Activated CD4-positive, CD25-positive, alpha-beta regulatory T cell treated with anti-CD3 and anti-CD28 coated beads, Interleukin-2, amount 50 U/mL, for 72 hours (primary cell): Measurements from ENCODE around the gene GALNT14.
"Not testable (repeated sequence)": the region's sequence is repeated elsewhere in the genome, so short reads cannot be mapped to it uniquely, and the experiment has no call there.

ENCODE experiments used
- DNase-seq: peaks from one replicate; pipeline ENCODE4 v3.0.0; 2021

The GALNT14 gene

DNA sequence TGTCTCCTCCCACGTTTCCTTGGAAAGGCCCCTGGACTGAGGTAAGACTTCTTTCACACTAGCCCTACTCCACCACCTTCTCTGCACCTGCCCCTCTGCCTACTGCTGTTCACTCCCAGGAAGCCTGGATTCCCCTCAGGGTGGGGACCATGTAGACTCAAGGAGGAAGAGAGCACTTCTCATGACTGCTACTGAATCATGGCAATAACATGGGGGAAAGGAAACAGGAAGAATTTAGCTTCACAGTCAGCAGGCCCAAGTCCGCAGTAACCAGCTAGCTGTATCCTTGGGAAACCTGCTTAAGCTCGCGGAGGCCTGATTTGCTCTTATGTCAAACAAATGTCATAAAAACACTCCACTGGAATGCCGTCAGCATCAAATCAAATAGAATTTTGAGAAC lies 204.7 kb downstream of the GALNT14 start:
- no peak for DNase-seq

DNA sequence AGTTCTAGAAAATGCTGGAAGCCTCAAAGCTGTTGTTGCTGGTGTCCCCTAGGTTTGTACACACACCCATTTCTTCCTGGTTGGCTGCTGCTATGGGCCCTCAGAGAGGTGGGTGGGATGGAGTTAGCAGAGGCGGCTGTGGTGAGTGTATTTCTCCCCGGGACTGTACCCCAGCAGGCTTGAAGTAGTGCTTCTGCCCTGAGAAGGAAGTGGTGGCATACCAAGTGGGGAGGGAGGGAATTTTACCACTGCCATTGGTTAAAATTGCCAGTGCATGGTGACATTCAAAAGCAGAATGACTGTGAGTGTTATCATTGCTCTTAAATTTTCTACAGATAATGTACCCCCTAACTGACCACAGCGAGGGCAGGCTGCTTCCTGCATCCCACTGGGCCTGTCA lies 205.4 kb downstream of the GALNT14 start:
- DNase-seq, result no peak

DNA sequence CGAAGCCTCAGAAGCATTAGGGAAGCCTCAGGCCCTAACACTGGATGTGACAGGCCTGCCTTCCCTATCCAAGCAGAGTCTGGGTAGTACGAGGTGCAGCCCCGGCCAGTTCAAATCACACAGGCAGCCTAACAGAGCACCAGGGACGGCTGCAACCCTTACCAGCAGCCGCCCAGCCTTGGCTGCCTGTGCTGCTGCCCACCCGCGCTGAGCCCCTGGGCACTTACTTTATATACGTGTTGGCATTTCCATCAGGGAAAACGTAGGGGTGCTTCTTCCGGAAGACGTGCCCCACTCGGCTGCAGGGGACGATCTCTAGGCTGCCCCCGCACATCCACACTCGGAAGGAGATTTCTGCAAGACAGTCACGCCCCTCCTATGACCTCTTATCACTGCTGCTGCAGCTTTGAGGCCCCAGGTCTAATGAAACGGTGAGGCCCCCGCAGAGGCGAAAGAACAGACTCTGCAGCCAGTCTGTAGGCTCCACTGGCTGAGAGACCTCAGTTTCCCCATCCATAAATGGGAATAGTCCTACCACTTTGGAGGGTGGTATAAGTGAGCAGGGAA lies 206.3 kb downstream of the GALNT14 start:
- no peak for DNase-seq

DNA sequence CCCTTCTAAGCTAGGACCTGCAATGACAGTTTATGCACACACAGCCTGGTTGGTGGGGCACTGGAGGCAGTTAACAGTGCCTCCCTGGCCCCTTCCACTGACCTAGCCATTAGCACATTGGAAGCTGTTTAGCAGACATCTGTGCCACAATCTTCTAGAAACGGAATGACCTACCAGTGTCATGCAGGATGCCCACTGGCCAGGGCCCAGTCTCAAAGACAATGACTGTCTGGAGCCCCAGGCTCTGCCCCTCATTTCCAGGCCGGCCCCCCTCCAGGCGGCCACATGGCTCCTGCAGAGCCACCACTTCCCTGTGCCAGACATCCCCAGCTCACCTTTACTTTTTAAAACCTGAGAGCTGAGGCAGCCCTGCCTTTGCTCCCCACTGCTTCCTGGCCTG lies 207.5 kb downstream of the GALNT14 start:
- DNase-seq, result no peak

DNA sequence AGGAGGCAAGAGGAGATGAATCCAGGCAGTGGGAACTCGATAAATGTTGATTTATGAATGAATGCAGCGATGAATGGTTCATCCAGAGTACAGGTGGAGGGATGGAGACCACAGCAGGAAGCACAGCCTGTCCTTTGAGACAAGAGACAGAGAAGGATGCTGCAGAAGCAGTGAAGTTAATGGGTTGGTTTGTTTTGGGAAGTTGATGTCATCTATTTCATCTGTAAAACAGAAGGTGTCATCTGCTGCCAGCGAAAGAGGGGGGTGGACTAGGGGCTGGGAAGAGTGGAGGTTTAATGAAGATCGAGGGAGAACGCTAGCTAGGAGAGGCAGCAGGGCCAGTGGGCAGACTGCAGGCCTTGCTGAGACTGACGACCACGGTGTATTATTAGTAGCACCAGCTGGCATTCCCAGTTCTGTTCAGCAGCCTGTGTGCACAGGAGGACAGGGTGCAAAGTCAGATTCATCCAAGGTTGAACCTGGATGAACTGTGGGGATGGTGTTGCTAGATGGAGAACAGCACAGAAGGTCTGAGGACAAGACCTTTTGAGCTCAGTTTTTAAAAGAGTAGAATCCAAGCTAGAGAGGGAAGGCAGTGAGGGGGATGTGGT lies 210.7 kb downstream of the GALNT14 start:
- DNase-seq, result no peak

DNA sequence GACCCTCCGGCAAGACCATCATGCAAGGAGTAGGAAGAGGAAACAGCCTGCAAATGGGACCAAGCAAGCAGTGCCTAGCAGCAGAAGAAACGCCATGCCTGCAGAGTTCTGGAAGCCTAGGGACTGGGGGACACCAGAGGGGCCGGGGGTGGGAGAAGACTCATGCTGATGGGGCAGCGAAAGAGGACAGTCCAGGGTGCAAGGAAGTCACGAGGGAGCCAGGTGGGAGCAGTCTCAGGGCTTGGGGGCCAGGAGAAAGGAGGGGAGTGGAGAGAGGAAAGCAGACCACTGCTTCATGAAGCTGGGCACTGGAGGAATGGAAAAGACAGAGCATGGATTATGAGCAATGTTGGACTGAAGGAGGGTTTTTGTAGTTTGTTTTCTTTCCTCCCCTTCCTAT lies 211.6 kb downstream of the GALNT14 start:
- DNase-seq, result no peak

DNA sequence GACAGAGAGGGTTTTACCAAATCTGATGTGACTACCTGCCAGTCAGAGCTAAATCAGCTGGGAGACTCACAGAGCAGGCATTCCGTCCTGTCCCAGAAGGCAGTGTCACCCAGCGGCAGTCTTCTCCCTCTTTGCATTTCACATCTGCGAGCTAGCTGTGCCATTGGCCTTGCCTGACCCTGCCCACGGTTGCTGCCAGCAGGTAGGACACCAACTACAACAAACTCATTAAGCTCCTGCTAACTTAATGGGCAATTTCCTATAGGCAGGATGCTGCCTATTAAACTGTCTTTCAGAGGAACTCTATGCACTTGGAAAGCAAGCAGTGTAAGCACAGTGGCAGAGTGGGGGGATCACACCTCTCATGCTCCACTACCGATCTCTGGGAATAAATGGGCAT lies 214.6 kb downstream of the GALNT14 start:
- no peak for DNase-seq

DNA sequence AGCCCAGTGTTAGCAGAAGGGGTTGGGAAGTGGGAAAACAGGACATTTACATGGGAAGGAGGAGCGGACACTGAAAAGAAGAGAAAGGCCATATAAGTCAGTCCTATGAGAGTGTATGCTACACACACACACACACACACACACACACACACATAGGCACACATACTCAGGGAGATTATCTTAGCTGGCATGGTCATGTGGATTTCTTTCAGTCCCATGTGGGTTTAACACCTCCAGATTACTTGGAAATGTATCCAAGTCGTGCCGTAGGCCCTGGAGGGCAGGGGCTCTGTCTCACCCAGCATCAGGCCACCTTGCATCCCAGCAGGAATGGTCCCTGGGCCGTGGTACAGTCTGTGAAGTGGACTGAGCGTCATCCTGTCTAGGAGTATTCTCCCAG lies 217.7 kb downstream of the GALNT14 start:
- no peak for DNase-seq

DNA sequence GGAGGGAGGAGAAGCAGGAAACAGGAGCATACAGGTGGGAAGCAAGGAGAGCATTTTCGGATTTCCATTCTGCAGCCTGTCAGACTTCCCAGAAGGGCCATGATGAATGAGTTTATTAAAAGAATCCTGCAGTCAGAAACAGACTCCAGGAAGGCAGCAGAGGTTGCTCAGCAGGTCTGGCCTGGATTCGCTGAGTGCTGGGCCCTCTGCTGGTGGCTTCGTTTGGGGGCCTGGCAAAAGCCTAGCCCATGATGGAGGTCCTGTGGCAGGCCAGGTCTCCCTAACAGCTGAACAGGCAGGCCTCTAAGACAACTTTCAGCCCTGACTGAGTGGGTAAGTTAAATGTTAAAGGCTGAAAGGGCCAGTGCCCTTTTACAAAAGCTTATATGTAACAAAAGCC lies 222.8 kb downstream of the GALNT14 start:
- DNase-seq, result no peak

DNA sequence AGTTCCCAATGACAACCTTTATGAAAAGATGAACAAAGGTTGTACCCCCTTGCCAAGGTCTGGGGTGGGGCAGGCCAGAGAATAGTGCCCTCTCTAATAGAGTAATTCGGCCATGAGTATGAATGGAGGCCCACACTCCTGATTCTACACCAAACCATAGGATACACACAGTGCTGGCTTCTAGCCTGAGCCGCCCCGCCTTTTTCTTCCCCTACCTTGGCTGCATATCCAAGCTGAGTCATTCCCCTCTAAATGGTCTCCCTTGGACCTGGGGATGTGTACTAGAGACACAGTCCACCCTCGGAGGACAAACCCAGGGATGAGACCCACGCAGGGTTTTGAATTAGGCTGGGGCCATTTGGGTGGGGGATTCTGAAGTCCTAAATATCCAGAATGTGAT lies 223.8 kb downstream of the GALNT14 start:
- DNase-seq, result no peak

DNA sequence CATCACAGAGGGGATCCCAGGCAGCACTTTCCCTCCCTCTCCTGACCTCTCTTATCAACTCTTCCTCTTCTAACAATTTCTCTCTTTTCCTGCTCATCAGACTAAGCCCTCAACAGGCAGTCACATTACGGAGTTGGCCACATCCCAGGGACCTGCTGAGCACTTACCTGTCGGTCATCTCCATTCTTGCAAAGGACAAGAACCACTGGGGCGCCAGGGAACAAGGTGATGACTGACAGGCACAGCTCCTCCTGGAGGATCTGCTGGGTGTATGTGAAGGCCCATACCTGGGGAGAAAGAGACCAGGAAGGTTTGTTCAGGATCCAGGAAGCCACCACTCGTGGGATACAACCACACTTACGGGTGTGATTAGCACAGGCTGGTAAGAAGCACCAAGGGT lies 226.2 kb downstream of the GALNT14 start:
- no peak for DNase-seq

DNA sequence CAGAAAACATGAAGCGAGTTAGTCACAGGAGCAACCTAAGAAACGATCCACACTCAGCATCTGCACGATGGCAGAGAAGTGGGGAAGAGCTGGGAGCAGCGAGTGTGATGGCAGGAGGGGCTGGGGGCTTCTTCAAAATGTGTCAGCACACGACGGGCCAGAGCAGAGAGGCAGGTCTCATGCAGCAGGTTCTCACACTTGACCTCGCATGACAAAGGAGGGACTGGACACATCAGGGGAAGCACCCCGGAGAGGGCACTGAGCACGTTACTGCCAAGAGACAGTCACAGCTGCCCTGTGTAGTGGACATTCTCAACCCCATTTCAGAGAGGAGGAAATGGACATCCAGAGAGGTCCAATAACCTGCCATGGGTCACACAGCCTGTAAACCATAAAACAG lies 226.9 kb downstream of the GALNT14 start:
- DNase-seq, result no peak

DNA sequence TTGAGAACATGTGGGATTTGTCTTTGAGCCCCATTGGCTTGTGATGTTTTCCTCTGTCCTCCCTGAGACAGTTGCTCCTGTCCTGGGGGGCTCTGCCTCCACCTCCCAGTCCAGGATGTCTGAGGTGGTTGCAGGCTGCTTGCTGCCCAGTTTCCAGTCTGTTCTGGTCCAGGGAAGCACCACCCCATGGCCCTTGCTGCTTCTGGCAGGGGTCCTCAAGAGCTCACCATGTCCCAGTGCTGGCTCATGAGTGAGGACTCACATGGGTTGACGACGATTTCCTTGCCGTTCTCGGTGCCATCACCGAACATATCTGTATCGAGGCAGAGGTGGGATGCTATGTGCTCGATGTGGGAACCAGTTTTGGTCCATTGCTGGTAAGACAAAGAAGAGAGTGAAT lies 227.6 kb downstream of the GALNT14 start:
- no peak for DNase-seq

DNA sequence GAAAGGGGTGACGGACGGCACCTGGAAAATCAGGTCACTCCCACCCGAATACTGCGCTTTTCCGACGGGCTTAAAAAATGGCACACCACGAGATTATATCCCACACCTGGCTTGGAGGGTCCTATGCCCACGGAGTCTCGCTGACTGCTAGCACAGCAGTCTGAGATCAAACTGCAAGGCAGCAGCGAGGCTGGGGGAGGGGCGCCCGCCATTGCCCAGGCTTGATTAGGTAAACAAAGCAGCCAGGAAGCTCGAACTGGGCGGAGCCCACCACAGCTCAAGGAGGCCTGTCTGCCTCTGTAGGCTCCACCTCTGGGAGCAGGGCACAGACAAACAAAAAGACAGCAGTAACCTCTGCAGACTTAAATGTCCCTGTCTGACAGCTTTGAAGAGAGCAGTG lies 233.8 kb downstream of the GALNT14 start:
- not testable (repeated sequence) for DNase-seq

DNA sequence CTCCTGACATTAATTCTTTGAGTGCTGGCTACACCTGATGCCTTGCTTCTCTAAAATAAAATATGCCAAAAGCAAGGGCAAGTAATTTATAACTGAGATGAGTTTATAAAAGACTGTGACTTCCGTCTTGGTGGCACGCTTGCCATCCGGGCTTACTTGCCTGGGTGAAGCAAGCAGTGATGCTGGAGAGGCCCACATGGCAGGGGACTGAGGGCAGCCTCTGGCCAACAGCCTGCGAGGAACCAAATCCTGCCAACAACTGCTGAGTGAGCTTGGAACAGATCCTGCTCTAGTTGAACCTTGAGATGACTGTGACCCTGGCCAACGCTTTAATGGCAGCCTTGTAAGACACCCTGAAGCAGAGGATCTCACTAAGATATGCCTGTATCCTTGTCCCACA lies 234.9 kb downstream of the GALNT14 start:
- DNase-seq, result no peak

DNA sequence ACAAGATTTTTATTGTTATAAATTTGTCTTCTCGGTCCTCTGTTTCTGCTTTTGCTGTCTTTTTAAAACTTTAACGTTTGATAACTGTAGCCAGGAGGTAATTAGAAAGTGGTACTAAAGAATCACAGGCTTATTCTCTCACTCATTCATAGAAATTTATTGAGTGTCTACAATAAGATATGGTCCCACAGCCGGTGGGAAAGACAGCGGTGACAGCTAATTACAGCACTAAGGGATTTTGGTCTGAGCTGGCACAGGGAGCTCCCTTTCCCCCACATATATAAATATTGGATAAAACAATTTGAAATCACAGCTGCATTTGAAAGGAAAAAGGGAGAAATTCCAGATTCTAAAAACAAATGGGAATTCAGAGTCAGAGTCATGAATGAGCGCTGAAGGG lies 237.9 kb downstream of the GALNT14 start:
- no peak for DNase-seq

DNA sequence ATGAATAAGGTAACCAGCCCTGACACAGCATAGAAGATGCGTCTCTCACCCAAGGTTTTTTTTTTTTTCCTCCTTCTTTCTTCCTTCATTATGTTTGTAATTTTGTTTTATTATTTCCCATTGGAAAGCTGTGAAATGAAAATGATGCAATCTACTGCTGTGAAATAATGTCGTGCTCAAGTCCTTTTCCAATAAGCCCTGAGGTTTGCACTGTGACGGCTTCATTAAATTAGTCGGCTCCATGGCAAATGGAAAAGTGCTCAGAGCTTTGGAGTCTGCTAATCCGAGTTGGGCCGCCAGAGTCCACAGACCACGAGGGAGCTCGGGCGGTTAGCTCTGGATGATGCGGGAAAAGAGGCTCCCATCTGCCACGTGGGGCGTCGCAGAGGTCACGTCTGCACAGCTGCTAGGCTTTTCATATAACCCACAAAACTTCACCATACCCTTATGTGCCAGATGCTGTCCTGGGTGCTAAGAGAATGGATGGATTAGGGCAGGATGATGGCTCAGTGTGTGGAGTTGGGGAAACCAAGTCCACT lies 238.7 kb downstream of the GALNT14 start:
- DNase-seq, result no peak

DNA sequence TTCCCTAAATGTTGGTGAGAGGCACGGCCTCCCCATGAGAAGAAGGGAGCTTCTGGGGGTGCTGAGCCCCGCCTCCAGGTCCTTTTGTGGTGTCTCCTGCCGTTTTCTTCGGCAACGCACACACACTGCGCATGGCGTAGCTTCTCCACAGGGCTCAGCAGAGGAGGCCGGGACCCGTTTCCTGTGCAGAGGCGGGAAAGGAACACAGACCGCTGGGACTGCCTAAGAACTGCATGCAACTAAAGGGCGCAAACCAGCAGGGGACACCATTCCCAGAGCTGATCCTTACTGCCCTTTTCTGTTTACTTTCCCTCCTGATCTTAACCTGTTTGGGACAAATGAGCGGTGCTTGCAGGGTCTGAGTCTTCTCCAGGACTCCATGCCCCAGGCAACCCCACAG lies 240.7 kb downstream of the GALNT14 start:
- no peak for DNase-seq

DNA sequence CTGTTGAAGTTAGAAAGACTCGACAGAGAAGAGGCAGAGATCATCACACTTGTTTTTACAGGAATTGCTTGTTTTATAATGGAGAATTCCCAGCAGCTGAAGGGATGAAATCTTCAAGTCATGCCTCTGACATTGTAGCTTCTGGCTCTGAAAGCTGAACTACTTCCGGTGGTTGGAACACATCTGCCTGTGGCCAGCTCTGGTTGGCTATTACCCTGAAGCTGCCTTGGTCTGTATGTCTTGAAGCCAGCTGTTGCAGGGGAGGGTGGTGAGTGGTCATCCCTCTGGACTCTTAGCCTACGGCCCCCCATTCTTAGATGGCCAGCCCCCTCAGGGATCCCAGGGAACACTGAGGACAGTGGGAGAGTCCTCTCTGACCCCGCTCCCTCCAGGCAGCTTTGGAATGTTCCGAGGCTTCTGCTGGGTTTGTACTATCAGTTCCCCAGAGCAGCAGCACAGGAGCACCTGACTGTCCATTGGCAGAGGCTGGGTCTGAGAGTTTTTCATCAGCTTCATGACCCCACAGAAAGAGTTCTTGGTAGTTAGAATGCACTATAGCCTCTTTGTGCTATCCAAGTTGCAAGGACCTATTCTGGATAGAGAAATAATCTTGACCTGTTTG lies 243.6 kb downstream of the GALNT14 start:
- DNase-seq, result no peak

DNA sequence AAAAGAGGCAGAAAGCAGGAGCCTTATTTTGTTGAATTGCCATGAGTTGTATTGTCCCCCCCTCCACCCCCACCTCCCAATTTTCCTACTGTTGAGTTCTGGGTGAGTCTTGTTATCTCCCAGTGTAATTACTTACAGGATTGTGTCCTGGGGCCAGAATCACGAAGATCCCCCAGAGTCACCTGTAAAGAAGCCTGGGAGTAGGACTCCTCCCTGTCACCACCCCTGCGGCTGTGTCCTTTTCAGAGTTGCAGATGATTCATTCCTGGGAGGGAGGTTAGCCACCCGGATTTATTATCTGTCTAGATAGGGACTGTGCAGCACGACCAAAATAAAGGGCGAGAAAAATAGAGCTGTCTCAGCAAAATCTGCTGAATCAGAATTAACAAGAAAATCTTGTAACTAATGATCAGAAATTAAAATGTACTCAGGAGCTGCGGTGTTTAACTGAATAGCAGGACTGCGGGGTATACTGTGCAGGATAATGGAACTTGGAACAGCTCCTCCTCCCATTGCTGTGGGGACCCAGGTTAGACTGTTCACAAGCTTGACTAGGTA lies 249.3 kb downstream of the GALNT14 start:
- no peak for DNase-seq

DNA sequence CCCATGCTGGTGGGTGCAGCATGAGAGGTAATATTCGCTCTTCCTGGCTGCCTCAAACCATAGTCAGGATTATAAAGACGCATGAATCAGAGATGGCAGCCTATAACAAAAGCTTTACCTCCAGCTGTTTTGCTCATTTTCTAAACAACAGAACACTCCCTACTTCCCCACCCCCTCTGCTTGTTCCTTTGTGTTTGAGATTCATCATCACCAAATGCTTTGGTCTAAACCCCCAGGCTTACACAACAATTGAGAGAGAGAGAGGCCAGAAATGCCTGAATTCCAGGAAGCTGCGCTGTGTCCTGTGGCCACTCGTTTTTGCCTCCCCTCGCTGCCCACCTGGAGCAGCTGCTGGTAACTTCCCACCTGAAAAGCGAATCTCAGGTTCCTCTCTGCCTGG lies 252.2 kb downstream of the GALNT14 start:
- DNase-seq, result no peak

DNA sequence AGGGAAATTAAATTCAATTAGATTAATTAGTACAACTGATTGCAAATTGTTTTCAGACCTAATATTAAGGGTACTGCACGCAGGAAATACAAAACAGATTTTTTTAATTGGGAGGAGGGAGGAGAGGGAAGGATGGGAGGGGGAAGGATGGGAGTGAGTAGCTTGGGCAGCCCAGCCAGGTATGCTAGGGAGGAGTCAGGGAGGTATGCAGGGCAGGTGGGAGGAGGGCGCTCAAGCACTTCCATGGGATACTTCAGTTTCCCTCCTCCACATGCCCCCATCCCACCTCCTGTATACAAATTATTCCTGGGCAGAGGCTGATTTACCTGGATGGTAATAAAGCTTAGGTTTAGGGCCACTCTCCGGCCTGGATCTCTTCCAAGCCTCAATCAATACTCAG lies 254.4 kb downstream of the GALNT14 start:
- no peak for DNase-seq

DNA sequence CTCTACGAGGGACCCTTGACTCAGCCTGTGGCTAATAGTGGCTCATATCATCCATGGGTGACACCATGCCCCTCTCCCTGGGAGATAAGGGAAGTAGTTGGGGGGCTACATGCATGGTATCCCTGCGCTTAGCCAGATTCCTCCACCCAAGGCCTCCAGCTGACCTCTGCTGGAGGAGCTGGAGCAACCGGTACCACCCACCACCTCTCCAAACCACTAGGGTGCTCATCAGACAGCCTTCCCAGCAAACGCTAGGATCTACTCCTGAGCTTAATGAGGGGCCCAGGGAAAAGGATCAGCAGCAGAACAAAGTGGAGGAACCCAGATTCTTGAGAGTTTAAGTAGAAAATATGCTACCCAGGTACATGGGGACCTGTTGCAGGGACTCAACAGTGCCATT lies 255.1 kb downstream of the GALNT14 start:
- no peak for DNase-seq

DNA sequence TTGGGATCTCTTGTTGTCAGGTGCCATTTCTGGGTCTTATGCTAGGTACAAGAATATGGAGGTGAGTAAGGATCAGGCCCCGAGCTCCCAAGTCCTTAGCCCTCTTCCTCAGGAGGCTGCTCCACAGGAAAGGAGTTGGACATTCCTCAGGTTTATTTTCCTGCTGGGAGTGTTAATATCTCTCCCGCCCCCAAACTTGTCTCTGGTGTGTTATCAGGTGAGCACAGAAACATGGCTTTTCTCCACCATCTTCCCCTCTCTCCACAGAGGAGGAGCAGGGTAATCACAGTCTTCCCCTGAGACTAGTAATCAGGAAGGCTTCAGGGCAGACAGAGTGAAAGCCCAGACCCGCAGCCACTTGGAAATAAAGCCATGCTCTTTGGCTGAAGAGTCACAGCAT lies 257.7 kb downstream of the GALNT14 start:
- DNase-seq, result no peak
